A549 (cell line): ENCODE measurements around the gene PRXL2B.

Experiments
- CBX8 ChIP-seq: fragments of 200-600 bp; sonication (generic); IDR thresholded peaks from 2 replicates; pipeline ENCODE4 v1.6.1; 2016
- KDM5A ChIP-seq: fragments of 200-600 bp; sonication (generic); IDR thresholded peaks from 2 replicates; pipeline ENCODE4 v1.6.1; 2016; ENCODE audit warnings: antibody characterized with exemption, mild to moderate bottlenecking
- MAFK ChIP-seq: fragments of 450-650 bp; IDR thresholded peaks from 2 replicates; pipeline ENCODE4 v1.6.1; 2014; ENCODE audit not compliant: partially characterized antibody
- TF ChIP-seq, protein P1 (sequence below): fragments of >200 bp; sonication (Bioruptor Twin); formaldehyde crosslinking; IDR thresholded peaks from 3 replicates; pipeline ENCODE4 v1.5.1; 2016

DNA sequence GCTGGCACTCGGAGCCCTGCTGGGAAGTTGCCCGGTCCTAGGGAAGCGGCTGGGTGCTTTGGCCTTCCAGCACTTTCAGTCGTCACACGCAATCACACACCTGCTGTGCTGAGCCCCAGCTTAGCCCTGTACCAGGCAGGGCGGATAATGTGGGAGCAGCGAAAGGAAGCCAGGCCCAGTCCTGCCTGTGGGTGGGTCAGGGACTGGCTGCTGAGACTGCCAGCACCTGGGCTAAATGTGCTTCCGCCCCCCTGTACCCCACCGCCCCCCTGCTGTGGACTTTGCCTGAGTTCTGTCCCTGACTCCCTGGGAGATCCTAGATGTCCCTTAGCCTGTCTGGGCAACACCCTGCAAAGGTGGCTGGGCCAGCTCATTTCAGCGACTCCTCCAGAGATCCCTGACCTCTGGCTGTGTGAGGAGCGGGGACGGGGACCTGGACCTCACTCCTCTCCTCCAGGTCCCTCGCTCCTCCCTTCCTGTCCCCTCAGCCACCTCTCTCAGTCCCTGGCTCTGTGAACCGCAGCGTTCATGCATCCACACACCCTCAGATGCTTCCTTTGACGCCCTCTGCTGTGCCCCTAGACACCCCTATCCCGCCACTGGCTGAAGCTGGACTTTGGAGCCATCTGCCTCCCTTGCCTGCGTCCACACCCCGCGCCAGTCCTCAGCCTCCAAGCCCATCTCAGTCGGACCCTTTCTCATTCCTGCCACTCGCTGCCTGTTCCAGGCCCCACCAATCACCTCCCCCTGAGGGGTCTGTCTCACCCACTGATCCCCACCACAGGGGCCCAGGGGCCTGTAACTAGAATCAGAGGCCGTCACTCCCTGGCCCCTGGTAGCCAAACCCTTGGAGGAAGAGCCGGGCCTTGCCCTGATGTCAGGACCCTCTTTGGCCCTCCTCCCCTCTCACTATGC lies 44.8 kb downstream of the PRXL2B start:
- no peak for TF ChIP-seq CBX8
- TF ChIP-seq, protein P1, sequence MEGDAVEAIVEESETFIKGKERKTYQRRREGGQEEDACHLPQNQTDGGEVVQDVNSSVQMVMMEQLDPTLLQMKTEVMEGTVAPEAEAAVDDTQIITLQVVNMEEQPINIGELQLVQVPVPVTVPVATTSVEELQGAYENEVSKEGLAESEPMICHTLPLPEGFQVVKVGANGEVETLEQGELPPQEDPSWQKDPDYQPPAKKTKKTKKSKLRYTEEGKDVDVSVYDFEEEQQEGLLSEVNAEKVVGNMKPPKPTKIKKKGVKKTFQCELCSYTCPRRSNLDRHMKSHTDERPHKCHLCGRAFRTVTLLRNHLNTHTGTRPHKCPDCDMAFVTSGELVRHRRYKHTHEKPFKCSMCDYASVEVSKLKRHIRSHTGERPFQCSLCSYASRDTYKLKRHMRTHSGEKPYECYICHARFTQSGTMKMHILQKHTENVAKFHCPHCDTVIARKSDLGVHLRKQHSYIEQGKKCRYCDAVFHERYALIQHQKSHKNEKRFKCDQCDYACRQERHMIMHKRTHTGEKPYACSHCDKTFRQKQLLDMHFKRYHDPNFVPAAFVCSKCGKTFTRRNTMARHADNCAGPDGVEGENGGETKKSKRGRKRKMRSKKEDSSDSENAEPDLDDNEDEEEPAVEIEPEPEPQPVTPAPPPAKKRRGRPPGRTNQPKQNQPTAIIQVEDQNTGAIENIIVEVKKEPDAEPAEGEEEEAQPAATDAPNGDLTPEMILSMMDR = no peak
- TF ChIP-seq MAFK = no peak
- TF ChIP-seq KDM5A = no peak
